Gastrocnemius medialis (tissue), 4 donors: Measurements from ENCODE around the gene KCNG4.

Experiments used
- POLR2A ChIP-seq, 2 donors: fragments of 450-650 bp; IDR thresholded peaks; one replicate each; pipeline ENCODE4 v1.6.1; 2017; ENCODE audit warnings: antibody characterized with exemption in 2 of 2, mild to moderate bottlenecking in 2 of 2, moderate library complexity in 2 of 2
- TF ChIP-seq, protein P1 (sequence below), 5 experiments: fragments of 450-650 bp in 3 of 5; fragments of 200-600 bp in 2 of 5; sonication (generic) in 2 of 5; IDR thresholded peaks in 4 of 5; conservative IDR thresholded peaks in 1 of 5; 1 replicate in 4 of 5; 2 replicates in 1 of 5; pipeline ENCODE4 v1.5.1; 2016 to 2019; ENCODE audit warnings: antibody characterized with exemption in 5 of 5, mild to moderate bottlenecking in 3 of 5, moderate library complexity in 3 of 5

GRCh38 chr16:84260766-84261554, 21.1 kb upstream of the KCNG4 start:
- TF ChIP-seq, protein P1, sequence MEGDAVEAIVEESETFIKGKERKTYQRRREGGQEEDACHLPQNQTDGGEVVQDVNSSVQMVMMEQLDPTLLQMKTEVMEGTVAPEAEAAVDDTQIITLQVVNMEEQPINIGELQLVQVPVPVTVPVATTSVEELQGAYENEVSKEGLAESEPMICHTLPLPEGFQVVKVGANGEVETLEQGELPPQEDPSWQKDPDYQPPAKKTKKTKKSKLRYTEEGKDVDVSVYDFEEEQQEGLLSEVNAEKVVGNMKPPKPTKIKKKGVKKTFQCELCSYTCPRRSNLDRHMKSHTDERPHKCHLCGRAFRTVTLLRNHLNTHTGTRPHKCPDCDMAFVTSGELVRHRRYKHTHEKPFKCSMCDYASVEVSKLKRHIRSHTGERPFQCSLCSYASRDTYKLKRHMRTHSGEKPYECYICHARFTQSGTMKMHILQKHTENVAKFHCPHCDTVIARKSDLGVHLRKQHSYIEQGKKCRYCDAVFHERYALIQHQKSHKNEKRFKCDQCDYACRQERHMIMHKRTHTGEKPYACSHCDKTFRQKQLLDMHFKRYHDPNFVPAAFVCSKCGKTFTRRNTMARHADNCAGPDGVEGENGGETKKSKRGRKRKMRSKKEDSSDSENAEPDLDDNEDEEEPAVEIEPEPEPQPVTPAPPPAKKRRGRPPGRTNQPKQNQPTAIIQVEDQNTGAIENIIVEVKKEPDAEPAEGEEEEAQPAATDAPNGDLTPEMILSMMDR (IDR thresholded peaks at IDR 0.05 in 4 of 5, conservative IDR thresholded peaks at IDR 0.05 in 1 of 5) = no peak
- no peak for TF ChIP-seq POLR2A (IDR thresholded peaks at IDR 0.05)
